GM19193 (cell line): ENCODE results near the gene ITIH1.

ENCODE experiments used
- POLR2A ChIP-seq: IDR thresholded peaks from 4 replicates; pipeline ENCODE4 v1.6.1; 2011; ENCODE audit not compliant: insufficient read depth, insufficient read length; ENCODE audit errors: extremely low read depth

Gene ITIH1

GRCh38 chr3:52831500-52832301, 54.3 kb downstream of the ITIH1 start:
- TF ChIP-seq POLR2A = no peak

GRCh38 chr3:52833202-52833601, 55.8 kb downstream of the ITIH1 start:
- no peak for TF ChIP-seq POLR2A

GRCh38 chr3:52834871-52835501, 57.6 kb downstream of the ITIH1 start, which contains the start of gene MUSTN1:
Gene MUSTN1 (minus strand): TSS chr3:52835019. CDS start chr3:52834948, 71 bp downstream.
- TF ChIP-seq POLR2A = no peak

GRCh38 chr3:52835766-52836470, 58.5 kb downstream of the ITIH1 start:
- no peak for TF ChIP-seq POLR2A

GRCh38 chr3:52836471-52836845, 59.1 kb downstream of the ITIH1 start:
- TF ChIP-seq POLR2A = no peak

GRCh38 chr3:52836986-52837385, 59.6 kb downstream of the ITIH1 start:
- no peak for TF ChIP-seq POLR2A

GRCh38 chr3:52838561-52839267, 61.3 kb downstream of the ITIH1 start:
- TF ChIP-seq POLR2A = no peak

GRCh38 chr3:52839268-52839575, 61.8 kb downstream of the ITIH1 start:
- no peak for TF ChIP-seq POLR2A

- no peak for TF ChIP-seq POLR2A
These were observed 62.6 kb downstream of the ITIH1 start for GRCh38 chr3:52839892-52840545.

GRCh38 chr3:52841211-52841980, 64.0 kb downstream of the ITIH1 start:
- TF ChIP-seq POLR2A = no peak
